Stimulated activated CD4-positive, alpha-beta T cell treated with anti-CD3 and anti-CD28 coated beads, Interleukin-1b, Interleukin-23, amount 100 ng/mL, for 48 hours (primary cell): ENCODE results near the gene CTXN3.

Experiments used
- DNase-seq: peaks from one replicate; pipeline ENCODE4 v3.0.0-alpha.2; 2020

CTXN3 gene

GRCh38 chr5:127649018-127649439 is at the start of gene CTXN3:
Gene CTXN3 (plus strand): TSS chr5:127649082. CDS start chr5:127657522, 8,440 bp downstream.
- DNase-seq = no peak

DNA sequence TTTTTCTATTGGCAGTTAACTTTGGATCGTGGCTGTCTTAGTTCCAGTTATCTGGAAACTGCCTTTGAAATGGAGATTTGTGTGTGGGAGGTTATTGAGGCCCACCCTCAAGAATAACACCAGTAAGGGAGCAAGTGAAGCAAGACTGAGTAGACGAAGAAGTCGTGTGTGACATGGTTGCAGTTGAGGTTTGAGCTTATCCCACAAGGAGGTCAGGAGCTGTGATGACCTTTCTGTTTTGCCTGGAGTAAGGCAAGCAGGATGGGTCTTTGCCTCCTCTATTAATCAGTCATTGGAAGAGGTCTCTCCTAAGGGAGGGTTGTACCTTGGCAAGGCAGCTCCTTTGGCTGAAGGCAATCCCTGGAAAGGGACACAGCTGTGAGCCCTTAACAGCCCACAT is 49.6 kb upstream of the CTXN3 start:
- DNase-seq = no peak

DNA sequence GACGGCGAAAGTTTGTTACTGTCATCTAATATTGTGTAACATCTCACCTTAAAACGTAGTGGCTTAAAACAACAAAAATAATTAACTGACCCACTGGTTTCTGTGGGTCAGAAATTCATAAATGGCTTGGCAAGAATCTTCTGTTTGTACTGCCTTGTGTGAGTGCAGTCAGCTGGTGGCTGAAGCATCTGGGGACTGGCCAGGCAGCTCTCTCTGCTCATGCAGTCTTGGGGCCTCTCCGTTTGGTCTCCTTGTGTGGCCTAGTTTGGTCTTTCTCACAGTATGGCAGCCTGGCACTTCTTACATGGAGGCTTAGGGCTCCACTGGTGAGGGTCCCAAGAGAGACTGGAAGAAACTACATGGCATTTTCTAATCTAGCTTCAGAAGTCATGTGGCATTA is 49.0 kb upstream of the CTXN3 start:
- no peak for DNase-seq

DNA sequence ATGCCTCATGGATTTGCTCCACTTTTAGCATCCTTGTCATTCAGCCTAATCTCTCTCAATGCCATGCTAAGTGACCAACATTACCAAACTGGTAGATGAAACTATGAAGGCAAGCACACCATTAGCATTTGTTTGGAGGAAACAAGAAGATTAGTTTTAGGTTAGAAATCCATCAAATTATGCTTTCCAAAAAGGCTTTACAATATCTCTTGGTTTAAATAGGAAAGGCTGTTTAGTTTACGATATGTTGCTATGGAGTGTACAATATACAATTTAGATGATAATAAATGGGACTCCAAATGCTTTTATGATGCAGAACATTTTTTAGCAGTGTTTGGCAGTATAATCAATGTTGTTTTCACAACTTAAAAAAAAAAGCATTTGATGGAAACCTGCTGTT is 47.8 kb upstream of the CTXN3 start:
- no peak for DNase-seq

DNA sequence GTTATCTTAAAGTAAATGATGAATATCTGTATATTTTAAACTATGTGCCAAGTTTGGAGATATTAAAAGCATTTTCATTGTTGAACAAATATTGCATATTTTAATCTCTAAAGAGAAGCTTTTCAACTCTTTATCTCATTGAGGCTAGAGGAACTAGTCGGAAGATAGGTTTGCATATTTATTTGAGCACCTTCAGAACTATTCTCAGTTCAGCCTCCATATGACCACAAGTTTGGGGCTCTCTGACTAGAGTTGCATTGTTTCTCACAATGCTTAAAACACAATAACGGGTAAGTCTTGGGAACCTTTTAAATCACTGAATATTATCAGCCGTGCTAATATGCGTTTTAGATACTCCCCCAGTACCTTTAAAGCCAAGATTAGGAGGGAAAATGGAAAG is 47.3 kb upstream of the CTXN3 start:
- DNase-seq = no peak

DNA sequence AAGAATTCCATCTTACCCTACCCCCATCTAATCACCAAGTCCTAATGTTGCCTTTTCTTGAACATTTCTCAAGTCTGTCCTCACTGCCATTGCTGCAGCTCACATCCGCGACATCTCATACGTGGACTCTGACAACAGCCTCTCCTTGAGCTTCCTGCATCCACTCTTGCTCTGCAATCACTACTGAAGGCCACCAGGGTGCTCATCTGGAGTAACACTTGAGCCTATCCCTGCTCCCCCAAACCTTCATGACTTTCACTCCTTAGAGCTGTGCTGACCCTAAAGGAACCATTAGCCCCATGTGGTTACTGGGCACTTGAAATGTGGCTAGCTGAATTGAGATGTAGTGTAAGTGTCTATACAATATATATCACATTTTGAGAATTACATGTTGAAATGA is 46.4 kb upstream of the CTXN3 start:
- DNase-seq = no peak

DNA sequence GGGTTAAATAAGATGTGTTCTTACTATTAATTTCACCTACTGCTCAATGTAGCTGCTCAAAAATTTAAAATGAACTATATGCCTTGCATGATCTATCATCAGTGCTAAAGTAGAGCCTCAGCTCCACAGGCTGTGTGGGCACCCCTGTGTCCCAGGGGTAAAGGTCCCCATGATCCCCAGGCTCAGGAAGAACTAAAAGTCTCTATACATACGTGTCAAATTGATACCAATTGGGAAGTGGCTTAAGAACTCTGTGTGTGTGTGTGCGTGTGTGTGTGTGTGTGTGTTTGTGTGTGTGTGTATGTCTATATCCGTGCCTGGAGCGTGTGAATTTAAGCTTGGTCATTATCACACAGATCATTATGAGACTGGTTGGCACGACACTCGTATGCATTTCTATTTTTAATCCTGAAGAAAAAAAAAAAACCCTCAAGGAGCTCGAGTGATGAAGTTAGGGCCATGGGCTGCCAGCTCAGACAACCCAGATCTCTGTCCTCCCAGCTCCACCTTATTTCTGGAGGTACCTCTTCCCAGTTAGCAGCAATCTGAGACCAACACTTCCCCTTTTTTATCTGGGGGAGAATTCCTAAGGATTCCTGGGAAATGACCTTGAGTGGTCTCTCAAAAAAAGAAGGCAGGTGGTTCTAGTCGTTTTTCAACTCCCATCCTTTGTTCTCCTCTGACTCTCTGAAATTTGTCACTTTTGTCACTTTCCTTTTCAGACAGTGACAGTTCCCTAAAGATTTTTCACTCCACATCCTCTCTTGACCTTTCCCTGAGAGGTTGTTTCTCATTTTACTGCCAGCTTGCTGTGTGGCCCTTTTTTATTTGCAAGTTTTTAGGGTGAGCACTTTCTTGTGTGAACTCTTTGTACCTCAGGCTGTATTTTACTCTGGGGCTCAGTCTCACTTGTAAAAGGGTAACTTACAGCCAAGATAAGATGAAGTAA is 45.7 kb upstream of the CTXN3 start:
- DNase-seq = no peak

DNA sequence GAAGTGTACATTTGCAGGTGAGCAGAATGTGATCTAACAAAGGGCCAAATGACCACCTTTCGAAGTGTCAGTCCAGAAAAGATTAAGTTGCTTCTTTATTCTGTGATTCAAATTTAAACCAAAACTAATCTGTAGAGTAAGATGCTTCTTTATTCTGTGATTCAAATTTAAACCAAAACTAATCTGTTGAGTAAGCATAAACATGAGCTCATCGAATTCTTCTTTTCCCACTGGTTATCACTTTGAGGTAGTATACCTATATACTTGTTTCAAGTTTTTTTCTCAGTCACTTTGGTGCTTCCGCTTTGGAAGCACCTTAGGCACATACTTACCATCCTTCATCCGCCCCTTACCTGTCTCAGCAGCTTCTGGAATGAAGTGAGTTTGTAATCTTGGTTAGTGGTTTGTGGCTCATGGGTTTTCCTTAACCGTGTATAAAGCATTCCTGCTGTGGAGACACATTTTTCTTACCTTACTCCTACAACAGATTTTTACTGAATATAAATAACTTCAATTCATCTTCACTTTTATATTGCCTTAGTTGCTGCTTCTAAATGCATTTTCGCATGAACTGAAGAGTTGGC is 40.7 kb upstream of the CTXN3 start:
- no peak for DNase-seq

- no peak for DNase-seq
These were observed 39.9 kb upstream of the CTXN3 start for GRCh38 chr5:127609011-127609410.

DNA sequence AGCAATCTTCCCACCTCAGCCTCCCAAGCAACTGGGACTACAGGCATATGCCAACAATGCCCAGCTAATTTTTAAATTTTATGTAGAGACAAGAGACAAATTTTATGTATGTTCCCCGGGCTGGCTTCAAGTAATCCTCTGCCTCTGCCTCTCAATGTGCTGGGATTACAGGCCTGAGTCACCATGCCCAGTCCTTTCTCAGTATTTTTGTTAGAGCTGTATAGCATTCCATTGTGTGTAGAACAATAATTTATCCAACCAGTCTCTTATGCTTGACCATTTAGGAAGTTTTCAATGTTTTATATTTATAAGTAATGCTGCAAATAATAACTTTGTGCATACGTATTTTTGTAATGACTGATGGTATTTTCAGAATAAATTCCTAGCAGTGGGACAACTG is 38.9 kb upstream of the CTXN3 start:
- no peak for DNase-seq

- no peak for DNase-seq
These were observed 36.3 kb upstream of the CTXN3 start for GRCh38 chr5:127612441-127613141.

DNA sequence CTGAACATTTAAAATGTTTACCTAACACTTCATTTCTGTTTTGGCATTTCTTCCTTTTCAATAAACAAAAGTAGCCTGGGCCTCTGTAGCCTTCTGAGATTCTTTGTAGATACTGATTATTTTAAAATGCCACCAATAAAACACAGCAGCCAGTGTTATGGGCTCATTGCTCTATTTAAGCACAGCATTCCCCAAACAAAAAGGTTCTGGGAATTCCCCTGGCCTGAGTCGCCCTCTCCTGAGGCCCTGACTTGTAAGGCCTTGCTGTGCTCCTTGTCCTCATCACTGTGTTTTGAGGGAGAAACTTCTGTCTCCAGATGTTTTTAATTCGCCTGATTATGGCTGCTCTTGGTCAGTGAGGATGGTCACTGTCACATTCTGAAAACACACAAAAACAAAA is 33.0 kb upstream of the CTXN3 start:
- DNase-seq = no peak

DNA sequence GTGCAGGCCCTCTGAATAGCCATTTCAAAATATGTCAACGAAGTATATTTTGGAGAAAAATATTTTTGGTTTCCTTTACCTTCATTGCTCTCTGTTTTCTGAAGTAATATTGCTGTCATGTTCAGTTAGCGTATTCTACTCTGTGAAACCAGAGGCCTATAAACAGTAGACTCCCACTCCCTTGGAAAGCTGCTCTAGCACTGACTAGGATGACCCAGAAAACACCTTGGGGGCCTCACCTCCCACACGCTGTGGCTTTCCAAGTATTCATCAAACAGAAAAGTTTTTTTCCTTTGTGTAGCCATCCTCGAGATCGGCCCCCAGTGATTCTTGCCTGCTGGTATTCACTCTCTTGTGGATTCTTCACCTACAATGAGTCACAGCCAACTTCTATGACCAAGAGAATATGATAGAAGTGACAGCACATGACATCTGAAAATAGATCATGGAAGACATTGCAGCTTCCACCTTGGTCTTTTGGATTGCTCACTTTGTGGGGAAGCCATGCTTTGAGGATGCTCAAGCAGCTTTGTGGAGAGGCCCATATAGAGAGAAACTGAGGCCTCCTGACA is 28.9 kb upstream of the CTXN3 start:
- DNase-seq = no peak

DNA sequence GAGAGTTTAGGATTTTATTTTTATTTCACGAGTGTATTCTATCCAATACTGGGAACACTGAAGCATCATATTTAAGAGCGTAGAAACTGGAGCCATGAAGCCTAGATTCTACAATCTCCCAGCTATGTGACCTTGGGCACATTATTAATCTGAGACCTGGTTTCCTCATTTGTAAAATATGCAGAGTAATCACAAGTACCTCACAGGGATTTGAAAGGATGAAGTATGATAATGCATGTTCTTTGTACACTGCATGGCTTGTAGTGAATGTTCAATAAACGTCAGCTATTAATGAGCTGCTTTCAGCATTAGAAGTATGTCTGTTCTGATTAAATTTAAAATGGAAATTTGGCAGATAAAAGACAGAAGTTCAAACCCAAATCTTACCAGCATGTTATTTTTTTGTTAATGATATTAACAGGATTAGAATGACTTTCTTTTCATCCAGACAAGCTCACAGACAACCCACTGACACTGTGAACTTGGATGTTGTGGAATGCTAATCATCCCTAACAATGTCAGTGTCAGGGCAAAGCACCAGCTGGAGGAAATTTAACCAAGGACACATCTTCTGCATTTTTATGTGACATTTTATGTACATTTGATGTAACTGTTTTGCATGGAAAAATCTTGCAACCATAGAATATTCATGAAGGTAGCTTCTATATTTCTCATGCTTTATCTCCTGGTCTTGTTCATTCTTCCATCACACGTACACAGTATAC is 27.1 kb upstream of the CTXN3 start:
- no peak for DNase-seq

DNA sequence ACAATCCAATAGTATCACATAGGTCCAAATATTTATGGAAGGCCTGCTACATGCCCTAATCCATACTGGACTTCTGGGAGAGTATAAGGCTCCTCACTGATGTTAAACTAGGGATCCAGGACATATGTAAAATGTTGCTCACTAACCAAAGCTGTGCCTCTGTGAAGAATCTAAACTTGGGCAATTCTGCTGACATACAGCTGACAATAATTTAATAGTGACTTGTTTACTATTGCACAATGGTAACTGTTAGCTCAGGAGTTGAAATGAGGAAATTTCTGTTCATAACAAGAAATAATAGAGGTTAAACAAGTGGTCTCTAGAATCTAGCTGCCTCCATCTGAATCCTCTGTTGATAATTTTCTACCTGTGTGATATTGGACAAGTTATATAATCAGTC is 14.9 kb upstream of the CTXN3 start:
- no peak for DNase-seq

DNA sequence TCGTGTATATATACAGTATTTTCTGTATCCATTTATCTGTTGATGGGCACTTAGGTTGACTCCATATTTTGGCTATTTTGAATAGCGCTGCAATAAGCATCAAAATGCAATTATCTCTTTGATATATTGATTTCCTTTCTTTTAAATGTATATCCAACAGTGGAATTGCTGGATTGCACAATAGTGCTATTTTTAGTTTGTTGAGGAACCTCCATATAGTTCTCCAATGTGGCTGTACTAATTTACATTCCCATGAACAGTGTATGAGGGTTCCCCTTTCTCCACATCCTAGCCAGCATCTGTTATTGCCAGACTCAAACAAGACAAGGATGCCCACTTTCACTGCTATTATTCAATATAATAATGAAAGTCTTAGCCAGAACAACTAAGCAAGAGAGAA is 9.1 kb upstream of the CTXN3 start:
- DNase-seq = no peak

- DNase-seq = no peak
These were observed 5.9 kb upstream of the CTXN3 start for GRCh38 chr5:127642949-127643348.

- DNase-seq = no peak
These were observed 5.3 kb upstream of the CTXN3 start for GRCh38 chr5:127643607-127644006.

GRCh38 chr5:127645300-127645726 is 3.6 kb upstream of the CTXN3 start:
- DNase-seq = no peak

DNA sequence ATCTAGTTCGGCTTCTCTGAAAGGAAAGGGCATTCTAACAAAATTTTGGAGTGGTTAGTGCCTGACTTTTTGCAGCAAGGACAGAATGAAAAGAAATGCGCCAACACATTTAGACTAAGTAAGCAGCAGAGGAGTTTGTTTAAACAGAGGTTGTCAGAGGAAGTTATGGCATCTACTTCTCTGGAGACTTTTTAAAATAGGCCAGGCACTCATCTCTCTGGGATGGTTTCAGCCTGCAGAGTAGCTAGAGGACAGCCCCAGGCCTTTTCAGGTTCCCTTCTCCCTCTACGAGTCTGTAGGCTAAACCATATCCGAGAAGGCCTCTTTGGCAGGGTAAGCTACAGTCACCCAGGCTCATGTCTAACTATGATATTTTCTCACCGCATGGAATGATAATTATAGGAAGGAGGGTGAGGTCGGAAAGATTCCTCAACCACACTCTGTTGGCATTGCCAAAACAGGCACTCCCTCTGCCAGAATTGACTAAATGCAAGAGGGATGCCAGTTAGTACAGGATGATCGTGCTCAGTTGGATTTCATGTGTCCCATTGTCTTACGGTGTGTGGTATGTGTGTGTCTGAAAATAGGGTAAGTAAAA is 1.4 kb upstream of the CTXN3 start:
- no peak for DNase-seq

- DNase-seq = no peak
These were observed 1.1 kb downstream of the CTXN3 start for GRCh38 chr5:127650022-127650421.

GRCh38 chr5:127650649-127651048 is 1.8 kb downstream of the CTXN3 start:
- no peak for DNase-seq
